Suprapubic skin (tissue), 4 donors: ENCODE measurements around the gene GCNT2. TPM values are rescaled to one million over a fixed set of nuclear protein-coding genes. Genes with fewer than 3 reads are reported as not detected.

ENCODE experiments used
- DNase-seq, 2 donors: peaks; one replicate each; pipeline ENCODE4 v3.0.0-alpha.2; 2019; ENCODE audit warnings: low spot score in 2 of 2
- H3K27ac ChIP-seq: fragments of 200-600 bp; sonication (generic); one replicate; pipeline ENCODE4 v1.5.1; 2019
- H3K27me3 ChIP-seq: fragments of 200-600 bp; sonication (generic); one replicate; pipeline ENCODE4 v1.5.1; 2019
- H3K36me3 ChIP-seq: fragments of 200-600 bp; sonication (generic); one replicate; pipeline ENCODE4 v1.5.1; 2019
- H3K4me1 ChIP-seq: fragments of 200-600 bp; sonication (generic); one replicate; pipeline ENCODE4 v1.5.1; 2019
- H3K4me3 ChIP-seq: fragments of 200-600 bp; sonication (generic); one replicate; pipeline ENCODE4 v1.5.1; 2019; ENCODE audit warnings: mild to moderate bottlenecking
- H3K9me3 ChIP-seq: fragments of 200-600 bp; sonication (generic); one replicate; pipeline ENCODE4 v1.5.1; 2019
- EP300 ChIP-seq: sonication (generic); formaldehyde crosslinking; IDR thresholded peaks from one replicate; pipeline ENCODE4 v1.6.1; 2017; ENCODE audit warnings: antibody characterized with exemption
- POLR2A ChIP-seq, 2 donors: fragments of 450-650 bp; IDR thresholded peaks; one replicate each; pipeline ENCODE4 v1.6.1; 2017; ENCODE audit warnings: antibody characterized with exemption in 2 of 2, mild to moderate bottlenecking in 2 of 2, moderate library complexity in 2 of 2
- POLR2AphosphoS5 ChIP-seq, 3 donors: sonication (generic); formaldehyde crosslinking; IDR thresholded peaks; one replicate each; pipeline ENCODE4 v1.6.1; 2017; ENCODE audit warnings: antibody characterized with exemption in 3 of 3
- WGBS: methylation state at CpG from one replicate; pipeline ENCODE4 v1.1.5; 2018; 5-methylcytosine and 5-hydroxymethylcytosine counted together
- total RNA-seq, 4 donors: library from RNA; depleted of rRNA; stranded (reverse); fragments of >200 nt; gene quantifications; one replicate each; pipeline ENCODE4 v1.1.0, GENCODE V29; 2016
- TF ChIP-seq, protein P1 (sequence below), 2 donors: fragments of 200-600 bp in 1 of 2; fragments of 450-650 bp in 1 of 2; sonication (generic) in 1 of 2; IDR thresholded peaks; one replicate each; pipeline ENCODE4 v1.5.1; 2016 to 2019; ENCODE audit warnings: antibody characterized with exemption in 2 of 2, mild to moderate bottlenecking in 1 of 2, moderate library complexity in 1 of 2

The GCNT2 gene
- total RNA-seq, 4 donors from 2014 or later: 8.0 to 37.4 (median 14.4) TPM

DNA sequence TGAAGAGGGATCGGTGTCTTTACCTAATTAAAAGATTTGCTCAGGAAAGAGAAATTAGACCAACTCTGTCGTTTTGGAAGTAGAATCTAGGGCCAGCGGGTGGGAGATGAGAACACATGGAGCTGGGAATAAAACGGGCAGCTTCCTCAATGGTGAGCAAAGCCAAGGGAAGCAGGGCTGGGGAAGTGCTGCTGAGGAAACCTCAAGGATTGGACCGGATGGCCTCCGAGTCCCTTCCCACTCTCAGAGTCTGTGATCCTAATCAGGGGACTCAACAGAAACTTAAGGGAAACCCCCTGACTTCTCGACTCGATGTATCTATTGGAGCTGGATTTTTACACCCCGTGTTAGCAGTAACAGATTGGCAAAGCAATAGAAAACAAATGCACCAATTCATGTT, 10.8 kb downstream of the GCNT2 start:
- H3K4me3 ChIP-seq: no peak overlapping the region
- no peaks in the 10 kb centered on the region for H3K27me3 ChIP-seq
- peaks cover 7% of the 10 kb centered on the region for H3K4me1 ChIP-seq
- no peaks in the 10 kb centered on the region for H3K36me3 ChIP-seq
- TF ChIP-seq POLR2AphosphoS5 (IDR thresholded peaks at IDR 0.05) (no peak), POLR2A (IDR thresholded peaks at IDR 0.05) (no peak), EP300 (no peak)
- TF ChIP-seq, protein P1, sequence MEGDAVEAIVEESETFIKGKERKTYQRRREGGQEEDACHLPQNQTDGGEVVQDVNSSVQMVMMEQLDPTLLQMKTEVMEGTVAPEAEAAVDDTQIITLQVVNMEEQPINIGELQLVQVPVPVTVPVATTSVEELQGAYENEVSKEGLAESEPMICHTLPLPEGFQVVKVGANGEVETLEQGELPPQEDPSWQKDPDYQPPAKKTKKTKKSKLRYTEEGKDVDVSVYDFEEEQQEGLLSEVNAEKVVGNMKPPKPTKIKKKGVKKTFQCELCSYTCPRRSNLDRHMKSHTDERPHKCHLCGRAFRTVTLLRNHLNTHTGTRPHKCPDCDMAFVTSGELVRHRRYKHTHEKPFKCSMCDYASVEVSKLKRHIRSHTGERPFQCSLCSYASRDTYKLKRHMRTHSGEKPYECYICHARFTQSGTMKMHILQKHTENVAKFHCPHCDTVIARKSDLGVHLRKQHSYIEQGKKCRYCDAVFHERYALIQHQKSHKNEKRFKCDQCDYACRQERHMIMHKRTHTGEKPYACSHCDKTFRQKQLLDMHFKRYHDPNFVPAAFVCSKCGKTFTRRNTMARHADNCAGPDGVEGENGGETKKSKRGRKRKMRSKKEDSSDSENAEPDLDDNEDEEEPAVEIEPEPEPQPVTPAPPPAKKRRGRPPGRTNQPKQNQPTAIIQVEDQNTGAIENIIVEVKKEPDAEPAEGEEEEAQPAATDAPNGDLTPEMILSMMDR (IDR thresholded peaks at IDR 0.05): no peak
- DNase-seq: no peak
- WGBS: 58% methylated on average over 9 of the region's 9 CpGs
- H3K9me3 ChIP-seq: no peaks in the 10 kb centered on the region
- no peak overlapping the region for H3K27ac ChIP-seq

DNA sequence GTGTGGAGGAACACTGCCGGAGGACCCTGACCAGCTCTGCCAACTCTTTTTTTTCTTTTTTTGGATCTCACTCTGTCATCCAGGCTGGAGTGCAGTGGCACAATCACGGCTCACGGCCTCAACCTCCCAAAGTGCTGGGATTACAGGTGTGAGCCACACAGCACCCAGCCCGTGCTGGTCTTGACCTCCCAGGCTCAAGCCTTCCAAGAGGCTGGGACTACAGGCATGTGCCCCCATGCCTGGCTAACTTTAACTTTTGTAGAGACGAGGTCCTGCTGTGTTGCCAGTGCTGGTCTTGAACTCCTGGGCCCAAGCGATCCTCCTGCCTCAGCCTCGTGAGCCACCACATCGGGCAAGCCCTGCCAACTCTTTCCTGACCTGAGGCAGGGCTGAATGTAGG, 11.2 kb downstream of the GCNT2 start:
- peaks cover 7% of the 10 kb centered on the region for H3K4me1 ChIP-seq
- DNase-seq: no peak
- no peaks in the 10 kb centered on the region for H3K36me3 ChIP-seq
- no peaks in the 10 kb centered on the region for H3K27me3 ChIP-seq
- no peaks in the 10 kb centered on the region for H3K9me3 ChIP-seq
- 78% methylated on average over 8 of the region's 8 CpGs for WGBS
- no peak overlapping the region for H3K4me3 ChIP-seq
- H3K27ac ChIP-seq: peak overlapping the region; percentile 31
- no peak for TF ChIP-seq EP300
- TF ChIP-seq, protein P1 (IDR thresholded peaks at IDR 0.05): no peak
- TF ChIP-seq POLR2AphosphoS5 (IDR thresholded peaks at IDR 0.05): no peak

DNA sequence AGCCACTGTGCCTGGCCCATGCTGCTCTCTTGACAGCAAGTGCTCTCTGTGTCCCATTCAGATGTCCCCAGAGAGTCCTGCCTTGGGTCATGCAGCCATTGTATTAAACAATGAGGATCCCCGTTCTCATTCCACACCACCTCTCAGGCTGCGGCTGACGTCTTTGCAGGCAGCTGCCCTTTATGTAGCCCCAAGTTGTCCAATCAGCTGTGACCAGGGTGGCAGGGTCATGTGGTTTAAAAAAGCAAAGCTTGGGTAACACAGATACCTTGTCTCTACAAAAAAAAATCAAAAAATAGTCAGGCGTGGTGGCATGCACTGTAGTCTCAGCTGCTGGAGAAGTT, 13.2 kb downstream of the GCNT2 start:
- Histone ChIP-seq H3K36me3 (no peaks in the 10 kb centered on the region), H3K27me3 (no peaks in the 10 kb centered on the region), H3K9me3 (no peaks in the 10 kb centered on the region), H3K4me1 (no peaks in the 10 kb centered on the region), H3K4me3 (no peak overlapping the region), H3K27ac (no peak overlapping the region)
- no peak for DNase-seq
- TF ChIP-seq POLR2AphosphoS5 (IDR thresholded peaks at IDR 0.05) (no peak), POLR2A (IDR thresholded peaks at IDR 0.05) (no peak)
- WGBS: 68% methylated on average over 4 of the region's 4 CpGs

DNA sequence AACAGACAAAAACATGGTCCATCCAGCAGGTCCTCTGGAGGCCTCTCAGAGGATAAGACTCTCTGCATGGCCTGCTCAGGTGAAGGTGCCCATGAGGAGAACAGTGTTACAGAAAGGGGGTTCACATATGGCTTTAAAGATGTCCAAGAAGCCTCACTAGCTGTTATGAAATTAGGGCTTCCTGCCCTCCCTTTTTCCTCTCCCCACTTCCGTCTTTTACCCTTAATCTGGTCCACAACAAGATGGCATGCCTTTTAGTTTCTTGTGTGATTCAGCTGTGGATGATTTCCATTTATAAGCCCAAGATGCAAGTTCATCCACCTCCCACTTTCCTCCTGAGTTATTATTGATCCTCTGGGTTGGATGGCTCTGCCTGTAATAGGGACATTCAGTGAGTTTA, 14.0 kb downstream of the GCNT2 start:
- Histone ChIP-seq H3K4me3 (no peak overlapping the region), H3K9me3 (no peaks in the 10 kb centered on the region), H3K27me3 (no peaks in the 10 kb centered on the region), H3K27ac (no peak overlapping the region), H3K4me1 (no peaks in the 10 kb centered on the region), H3K36me3 (no peaks in the 10 kb centered on the region)
- WGBS: 88% methylated on average over 1 of the region's 1 CpG
- DNase-seq: no peak
- TF ChIP-seq EP300 (no peak), POLR2AphosphoS5 (IDR thresholded peaks at IDR 0.05) (no peak), POLR2A (IDR thresholded peaks at IDR 0.05) (no peak)
- TF ChIP-seq, protein P1 (IDR thresholded peaks at IDR 0.05): no peak

DNA sequence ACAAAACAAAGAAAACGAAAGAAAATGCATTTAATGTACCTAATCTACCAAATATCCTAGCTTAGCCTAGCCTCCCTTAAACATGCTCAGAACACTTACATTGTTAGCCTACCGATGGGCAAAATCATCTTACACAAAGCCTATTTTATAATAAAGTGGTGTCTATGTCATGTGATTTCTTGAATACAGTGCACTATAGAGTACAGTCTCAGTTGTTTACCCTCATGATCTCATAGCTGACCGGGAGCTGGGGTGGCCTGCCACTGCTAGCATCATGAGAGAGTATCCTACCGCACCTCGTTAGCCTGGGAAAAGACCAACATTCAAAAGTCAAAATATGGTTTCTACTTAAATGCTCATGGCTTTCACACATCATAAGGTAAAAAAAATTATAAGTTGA, 16.6 kb downstream of the GCNT2 start:
- H3K4me3 ChIP-seq: no peak overlapping the region
- no peaks in the 10 kb centered on the region for H3K36me3 ChIP-seq
- no peak overlapping the region for H3K27ac ChIP-seq
- no peak for DNase-seq
- H3K4me1 ChIP-seq: no peaks in the 10 kb centered on the region
- TF ChIP-seq EP300 (no peak), POLR2A (IDR thresholded peaks at IDR 0.05) (no peak), POLR2AphosphoS5 (IDR thresholded peaks at IDR 0.05) (no peak)
- TF ChIP-seq, protein P1 (IDR thresholded peaks at IDR 0.05): no peak
- WGBS: 97% methylated on average over 5 of the region's 5 CpGs
- H3K9me3 ChIP-seq: no peaks in the 10 kb centered on the region
- no peaks in the 10 kb centered on the region for H3K27me3 ChIP-seq

DNA sequence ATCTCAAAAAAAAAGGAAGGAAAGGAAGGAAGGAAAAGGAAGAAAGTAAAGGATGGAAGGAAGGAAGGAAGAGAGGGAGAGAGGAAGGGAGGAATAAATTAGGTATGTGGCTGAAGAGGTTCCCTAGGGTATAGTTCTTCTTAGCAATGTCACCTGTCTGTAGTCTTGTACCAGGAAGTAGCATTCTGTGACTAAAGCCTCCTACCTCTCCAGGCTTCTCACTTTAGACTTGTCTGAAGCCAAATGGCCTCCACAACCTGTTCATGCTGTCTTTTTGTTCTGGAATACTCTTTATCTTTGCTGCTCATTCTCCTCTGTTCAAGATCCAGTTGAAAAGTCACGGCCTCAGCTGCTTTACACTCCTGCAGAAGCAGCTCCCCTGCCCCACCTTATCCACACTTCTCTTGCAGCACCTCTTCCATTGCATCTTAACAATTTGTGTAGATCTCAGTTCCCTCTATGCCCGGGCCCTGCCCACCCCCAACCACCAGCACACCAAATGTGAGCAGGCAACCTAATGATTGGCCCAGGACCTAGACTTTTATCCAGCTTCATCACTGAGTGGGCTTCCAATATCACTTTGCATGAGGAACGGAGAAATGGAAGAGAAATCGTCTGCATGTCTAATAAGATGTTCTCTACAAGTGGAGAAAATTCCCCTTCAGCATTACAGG, 19.1 kb downstream of the GCNT2 start:
- no peak for DNase-seq
- no peak overlapping the region for H3K27ac ChIP-seq
- H3K9me3 ChIP-seq: no peaks in the 10 kb centered on the region
- no peak for TF ChIP-seq POLR2A (IDR thresholded peaks at IDR 0.05)
- no peak for TF ChIP-seq POLR2AphosphoS5 (IDR thresholded peaks at IDR 0.05)
- TF ChIP-seq EP300: no peak
- TF ChIP-seq, protein P1 (IDR thresholded peaks at IDR 0.05): no peak
- no peaks in the 10 kb centered on the region for H3K4me1 ChIP-seq
- no peaks in the 10 kb centered on the region for H3K27me3 ChIP-seq
- H3K36me3 ChIP-seq: no peaks in the 10 kb centered on the region
- WGBS: 83% methylated on average over 4 of the region's 4 CpGs
- no peak overlapping the region for H3K4me3 ChIP-seq
